ENCODE data around the gene CPXM2.

Gene CPXM2

GRCh38 chr10:123922126-123922525 is 30.5 kb upstream of the CPXM2 start:
- no peaks in the 10 kb centered on the region for H3K4me1 ChIP-seq (ENCODE audit: insufficient read depth, low read length)
- no peak overlapping the region for H3K27ac ChIP-seq (ENCODE audit: low read depth, low read length)
- no peaks in the 10 kb centered on the region for H3K27me3 ChIP-seq (ENCODE audit: insufficient read depth, low read length)
- H3K9me3 ChIP-seq (ENCODE audit: insufficient read depth, low read depth, low read length), result peaks cover 4% of the 10 kb centered on the region; the same call in 1 of the 2 replicates
- 85% methylated on average over 2 of the region's 2 CpGs for WGBS
- no peak overlapping the region for H3K9ac ChIP-seq (ENCODE audit: low read depth, low read length)
- H3K4me3 ChIP-seq (ENCODE audit: low read length), result no peak overlapping the region
- H3K36me3 ChIP-seq (ENCODE audit: insufficient read depth, low read length), result no peaks in the 10 kb centered on the region

GRCh38 chr10:123916775-123917174 is 25.2 kb upstream of the CPXM2 start:
- no peaks in the 10 kb centered on the region for H3K36me3 ChIP-seq (ENCODE audit: insufficient read depth, low read length)
- H3K4me3 ChIP-seq (ENCODE audit: low read length), result no peak overlapping the region
- no peak overlapping the region for H3K27ac ChIP-seq (ENCODE audit: low read depth, low read length)
- H3K27me3 ChIP-seq (ENCODE audit: insufficient read depth, low read length), result no peaks in the 10 kb centered on the region
- 63% methylated on average over 3 of the region's 3 CpGs for WGBS
- peaks cover 16% of the 10 kb centered on the region for H3K4me1 ChIP-seq (ENCODE audit: insufficient read depth, low read length)
- H3K9me3 ChIP-seq (ENCODE audit: insufficient read depth, low read depth, low read length), result peaks cover 4% of the 10 kb centered on the region; the same call in 1 of the 2 replicates
- no peak overlapping the region for H3K9ac ChIP-seq (ENCODE audit: low read depth, low read length)

- no peaks in the 10 kb centered on the region for H3K27me3 ChIP-seq (ENCODE audit: insufficient read depth, low read length)
- 70% methylated on average over 8 of the region's 8 CpGs for WGBS
- peaks cover 16% of the 10 kb centered on the region for H3K4me1 ChIP-seq (ENCODE audit: insufficient read depth, low read length)
- H3K9me3 ChIP-seq (ENCODE audit: insufficient read depth, low read depth, low read length), result peaks cover 4% of the 10 kb centered on the region; the same call in 1 of the 2 replicates
- H3K4me3 ChIP-seq (ENCODE audit: low read length), result no peak overlapping the region
- H3K27ac ChIP-seq (ENCODE audit: low read depth, low read length), result no peak overlapping the region
- H3K9ac ChIP-seq (ENCODE audit: low read depth, low read length), result no peak overlapping the region
- no peaks in the 10 kb centered on the region for H3K36me3 ChIP-seq (ENCODE audit: insufficient read depth, low read length)
Observed at GRCh38 chr10:123913688-123914268, 22.2 kb upstream of the CPXM2 start.

GRCh38 chr10:123912871-123913270 is 21.3 kb upstream of the CPXM2 start:
- H3K27ac ChIP-seq (ENCODE audit: low read depth, low read length), result no peak overlapping the region
- 49% methylated on average over 3 of the region's 3 CpGs for WGBS
- H3K27me3 ChIP-seq (ENCODE audit: insufficient read depth, low read length), result no peaks in the 10 kb centered on the region
- H3K9me3 ChIP-seq (ENCODE audit: insufficient read depth, low read depth, low read length), result no peaks in the 10 kb centered on the region
- no peak overlapping the region for H3K9ac ChIP-seq (ENCODE audit: low read depth, low read length)
- no peak overlapping the region for H3K4me3 ChIP-seq (ENCODE audit: low read length)
- H3K36me3 ChIP-seq (ENCODE audit: insufficient read depth, low read length), result no peaks in the 10 kb centered on the region
- H3K4me1 ChIP-seq (ENCODE audit: insufficient read depth, low read length), result peaks cover 16% of the 10 kb centered on the region

- no peaks in the 10 kb centered on the region for H3K9me3 ChIP-seq (ENCODE audit: insufficient read depth, low read depth, low read length)
- no peak overlapping the region for H3K9ac ChIP-seq (ENCODE audit: low read depth, low read length)
- 82% methylated on average over 4 of the region's 4 CpGs for WGBS
- H3K36me3 ChIP-seq (ENCODE audit: insufficient read depth, low read length), result no peaks in the 10 kb centered on the region
- H3K27ac ChIP-seq (ENCODE audit: low read depth, low read length), result no peak overlapping the region
- H3K4me1 ChIP-seq (ENCODE audit: insufficient read depth, low read length), result peaks cover 16% of the 10 kb centered on the region
- no peaks in the 10 kb centered on the region for H3K27me3 ChIP-seq (ENCODE audit: insufficient read depth, low read length)
- H3K4me3 ChIP-seq (ENCODE audit: low read length), result no peak overlapping the region
Observed at GRCh38 chr10:123912466-123912865, 20.9 kb upstream of the CPXM2 start.

- Histone ChIP-seq H3K4me3 (ENCODE audit: low read length) (no peak overlapping the region), H3K27me3 (ENCODE audit: insufficient read depth, low read length) (no peaks in the 10 kb centered on the region), H3K9ac (ENCODE audit: low read depth, low read length) (no peak overlapping the region), H3K4me1 (ENCODE audit: insufficient read depth, low read length) (peaks cover 17% of the 10 kb centered on the region), H3K36me3 (ENCODE audit: insufficient read depth, low read length) (no peaks in the 10 kb centered on the region), H3K27ac (ENCODE audit: low read depth, low read length) (no peak overlapping the region), H3K9me3 (ENCODE audit: insufficient read depth, low read depth, low read length) (no peaks in the 10 kb centered on the region)
- 96% methylated on average over 9 of the region's 9 CpGs for WGBS
Observed at GRCh38 chr10:123911866-123912265, 20.3 kb upstream of the CPXM2 start.

GRCh38 chr10:123909866-123910265 is 18.3 kb upstream of the CPXM2 start:
- H3K4me1 ChIP-seq (ENCODE audit: insufficient read depth, low read length), result peaks cover 25% of the 10 kb centered on the region
- H3K9ac ChIP-seq (ENCODE audit: low read depth, low read length), result no peak overlapping the region
- 0 out of 2 replicates have a peak, but pooled peaks cover 4% of the 10 kb centered on the region for H3K27me3 ChIP-seq (ENCODE audit: insufficient read depth, low read length)
- H3K27ac ChIP-seq (ENCODE audit: low read depth, low read length), result no peak overlapping the region
- H3K4me3 ChIP-seq (ENCODE audit: low read length), result no peak overlapping the region
- 93% methylated on average over 8 of the region's 8 CpGs for WGBS
- H3K36me3 ChIP-seq (ENCODE audit: insufficient read depth, low read length), result no peaks in the 10 kb centered on the region
- H3K9me3 ChIP-seq (ENCODE audit: insufficient read depth, low read depth, low read length), result no peaks in the 10 kb centered on the region

- Histone ChIP-seq H3K27me3 (ENCODE audit: insufficient read depth, low read length) (0 out of 2 replicates have a peak, but pooled peaks cover 4% of the 10 kb centered on the region), H3K9me3 (ENCODE audit: insufficient read depth, low read depth, low read length) (no peaks in the 10 kb centered on the region)
- WGBS, result 94% methylated on average over 5 of the region's 5 CpGs
Observed at GRCh38 chr10:123909426-123909825, 17.8 kb upstream of the CPXM2 start.

GRCh38 chr10:123908379-123908778 is 16.8 kb upstream of the CPXM2 start:
- H3K4me3 ChIP-seq (ENCODE audit: low read length), result no peak overlapping the region
- 0 out of 2 replicates have a peak, but pooled peaks cover 4% of the 10 kb centered on the region for H3K27me3 ChIP-seq (ENCODE audit: insufficient read depth, low read length)
- no peaks in the 10 kb centered on the region for H3K36me3 ChIP-seq (ENCODE audit: insufficient read depth, low read length)
- H3K9me3 ChIP-seq (ENCODE audit: insufficient read depth, low read depth, low read length), result no peaks in the 10 kb centered on the region
- H3K27ac ChIP-seq (ENCODE audit: low read depth, low read length), result no peak overlapping the region
- WGBS, result 91% methylated on average over 4 of the region's 4 CpGs
- no peak overlapping the region for H3K9ac ChIP-seq (ENCODE audit: low read depth, low read length)
- H3K4me1 ChIP-seq (ENCODE audit: insufficient read depth, low read length), result peaks cover 19% of the 10 kb centered on the region

More at GRCh38 chr10:123909426-123909825, 17.8 kb upstream of the CPXM2 start:
- Histone ChIP-seq H3K36me3 (ENCODE audit: insufficient read depth, low read length) (no peaks in the 10 kb centered on the region), H3K9ac (ENCODE audit: low read depth, low read length) (no peak overlapping the region), H3K27ac (ENCODE audit: low read depth, low read length) (no peak overlapping the region), H3K4me1 (ENCODE audit: insufficient read depth, low read length) (peaks cover 25% of the 10 kb centered on the region), H3K4me3 (ENCODE audit: low read length) (no peak overlapping the region)

- H3K36me3 ChIP-seq (ENCODE audit: insufficient read depth, low read length), result no peaks in the 10 kb centered on the region
- no peaks in the 10 kb centered on the region for H3K9me3 ChIP-seq (ENCODE audit: insufficient read depth, low read depth, low read length)
- H3K27ac ChIP-seq (ENCODE audit: low read depth, low read length), result no peak overlapping the region
- H3K4me1 ChIP-seq (ENCODE audit: insufficient read depth, low read length), result peaks cover 9% of the 10 kb centered on the region; the same call in 1 of the 2 replicates
- no peak overlapping the region for H3K9ac ChIP-seq (ENCODE audit: low read depth, low read length)
- 0 out of 2 replicates have a peak, but pooled peaks cover 4% of the 10 kb centered on the region for H3K27me3 ChIP-seq (ENCODE audit: insufficient read depth, low read length)
- H3K4me3 ChIP-seq (ENCODE audit: low read length), result no peak overlapping the region
- 82% methylated on average over 14 of the region's 14 CpGs for WGBS
Observed at GRCh38 chr10:123906884-123907652, 15.5 kb upstream of the CPXM2 start.

- Histone ChIP-seq H3K27ac (ENCODE audit: low read depth, low read length) (no peak overlapping the region), H3K9me3 (ENCODE audit: insufficient read depth, low read depth, low read length) (0 out of 2 replicates have a peak, but pooled peaks cover 3% of the 10 kb centered on the region), H3K36me3 (ENCODE audit: insufficient read depth, low read length) (no peaks in the 10 kb centered on the region), H3K4me1 (ENCODE audit: insufficient read depth, low read length) (peaks cover 9% of the 10 kb centered on the region; the same call in 1 of the 2 replicates), H3K4me3 (ENCODE audit: low read length) (no peak overlapping the region), H3K9ac (ENCODE audit: low read depth, low read length) (no peak overlapping the region), H3K27me3 (ENCODE audit: insufficient read depth, low read length) (0 out of 2 replicates have a peak, but pooled peaks cover 4% of the 10 kb centered on the region)
- WGBS, result 94% methylated on average over 4 of the region's 4 CpGs
Observed at GRCh38 chr10:123906296-123906695, 14.7 kb upstream of the CPXM2 start.

All from HUES64 (cell line).